WTC11 (cell line): ENCODE data around the gene GFRA1. TPM values are rescaled to one million over a fixed set of nuclear protein-coding genes. Genes with fewer than 3 reads are reported as not detected.

Experiments
- ATAC-seq: fragments of 200-7000 bp; cut with Tn5 transposase; 2 replicates; pipeline ENCODE4 v1.10.0; 2021; ENCODE audit warnings: mild to moderate bottlenecking, moderate library complexity
- CTCF ChIA-PET: fragments of 300-600 bp; sonication (Branson Sonifier 250); formaldehyde crosslinking; loops from one replicate; lab custom pipeline; 2021; ENCODE audit warnings: antibody characterized with exemption; lab: Charles Lee
- POLR2A ChIA-PET: fragments of 350-600 bp; sonication (Branson Sonifier 250); formaldehyde crosslinking; loops from one replicate; lab custom pipeline; 2021; ENCODE audit warnings: antibody characterized with exemption; lab: Charles Lee
- DNase-seq: peaks from one replicate; pipeline ENCODE4 v3.0.0; 2021; ENCODE audit warnings: low spot score
- H3K27ac Mint-ChIP-seq: 2 replicates; pipeline ENCODE4 v1.8.0; 2021; ENCODE audit warnings: mixed read lengths
- H3K27me3 Mint-ChIP-seq: 2 replicates; pipeline ENCODE4 v1.8.0; 2021; ENCODE audit warnings: low read depth, mild to moderate bottlenecking, moderate library complexity, mixed read lengths
- H3K36me3 Mint-ChIP-seq: 2 replicates; pipeline ENCODE4 v1.8.0; 2021; ENCODE audit warnings: mixed read lengths
- H3K4me1 Mint-ChIP-seq: 2 replicates; pipeline ENCODE4 v1.8.0; 2022; ENCODE audit warnings: mixed read lengths
- H3K4me3 Mint-ChIP-seq: 2 replicates; pipeline ENCODE4 v1.8.0; 2021; ENCODE audit warnings: mild to moderate bottlenecking, moderate library complexity, mixed read lengths
- H3K9me3 Mint-ChIP-seq: 2 replicates; pipeline ENCODE4 v1.8.0; 2021; ENCODE audit warnings: mixed read lengths
- CREM ChIP-seq: sonication (generic); formaldehyde crosslinking; IDR thresholded peaks from 2 replicates; pipeline ENCODE4 v1.8.1; 2022; ENCODE audit warnings: mild to moderate bottlenecking, missing genetic modification reagents, moderate library complexity
- E2F4 ChIP-seq: sonication (generic); formaldehyde crosslinking; IDR thresholded peaks from 2 replicates; pipeline ENCODE4 v1.8.1; 2022; ENCODE audit warnings: low read depth, mild to moderate bottlenecking, moderate library complexity, missing genetic modification reagents, borderline replicate concordance
- ESRRA ChIP-seq: sonication (generic); formaldehyde crosslinking; IDR thresholded peaks from 2 replicates; pipeline ENCODE4 v1.8.1; 2022; ENCODE audit warnings: mild to moderate bottlenecking, missing genetic modification reagents, borderline replicate concordance
- FOXK1 ChIP-seq: sonication (generic); formaldehyde crosslinking; IDR thresholded peaks from 2 replicates; pipeline ENCODE4 v1.8.0; 2022; ENCODE audit warnings: mild to moderate bottlenecking, moderate library complexity, missing genetic modification reagents
- FOXP4 ChIP-seq: sonication (generic); formaldehyde crosslinking; IDR thresholded peaks from 2 replicates; pipeline ENCODE4 v1.8.0; 2022; ENCODE audit warnings: mild to moderate bottlenecking, missing genetic modification reagents
- GRHL2 ChIP-seq: fragments of 250-450 bp; sonication (Bioruptor Pico); IDR thresholded peaks from 2 replicates; pipeline ENCODE4 v1.8.0; 2022; ENCODE audit warnings: mild to moderate bottlenecking, moderate library complexity; ENCODE audit not compliant: insufficient replicate concordance, severe bottlenecking
- GTF2I ChIP-seq: fragments of 250-450 bp; sonication (Bioruptor Pico); conservative IDR thresholded peaks from 2 replicates; pipeline ENCODE4 v1.4.0; 2021; ENCODE audit warnings: mild to moderate bottlenecking
- KAT7 ChIP-seq: sonication (generic); formaldehyde crosslinking; IDR thresholded peaks from 2 replicates; pipeline ENCODE4 v1.8.1; 2023; ENCODE audit warnings: missing genetic modification reagents, mild to moderate bottlenecking, borderline replicate concordance
- MYBL2 ChIP-seq: sonication (generic); formaldehyde crosslinking; IDR thresholded peaks from 2 replicates; pipeline ENCODE4 v1.8.1; 2023; ENCODE audit warnings: mild to moderate bottlenecking, moderate library complexity, missing genetic modification reagents
- NFYB ChIP-seq: sonication (generic); formaldehyde crosslinking; conservative IDR thresholded peaks from 2 replicates; pipeline ENCODE4 v1.8.0; 2022; ENCODE audit warnings: low read depth, missing genetic modification reagents
- STAT6 ChIP-seq: sonication (generic); formaldehyde crosslinking; conservative IDR thresholded peaks from 2 replicates; pipeline ENCODE4 v1.8.1; 2023; ENCODE audit warnings: mild to moderate bottlenecking, low read depth, missing genetic modification reagents, moderate library complexity
- TEAD1 ChIP-seq: sonication (generic); formaldehyde crosslinking; IDR thresholded peaks from 2 replicates; pipeline ENCODE4 v1.8.0; 2022; ENCODE audit warnings: mild to moderate bottlenecking, missing genetic modification reagents
- USF1 ChIP-seq: sonication (generic); formaldehyde crosslinking; IDR thresholded peaks from 2 replicates; pipeline ENCODE4 v1.8.0; 2022; ENCODE audit warnings: mild to moderate bottlenecking, missing genetic modification reagents
- USF2 ChIP-seq: sonication (generic); formaldehyde crosslinking; IDR thresholded peaks from 2 replicates; pipeline ENCODE4 v1.8.1; 2023; ENCODE audit warnings: mild to moderate bottlenecking, missing genetic modification reagents, moderate library complexity
- ZBTB21 ChIP-seq: sonication (generic); formaldehyde crosslinking; IDR thresholded peaks from 2 replicates; pipeline ENCODE4 v1.8.1; 2023; ENCODE audit warnings: mild to moderate bottlenecking, missing genetic modification reagents, borderline replicate concordance
- ZBTB43 ChIP-seq: sonication (generic); formaldehyde crosslinking; IDR thresholded peaks from 2 replicates; pipeline ENCODE4 v1.8.1; 2023; ENCODE audit warnings: mild to moderate bottlenecking, missing genetic modification reagents
- ZNF281 ChIP-seq: sonication (generic); formaldehyde crosslinking; IDR thresholded peaks from 2 replicates; pipeline ENCODE4 v1.8.0; 2023; ENCODE audit warnings: mild to moderate bottlenecking, missing genetic modification reagents
- ZNF396 ChIP-seq: fragments of 250-450 bp; sonication (Bioruptor Pico); IDR thresholded peaks from 2 replicates; pipeline ENCODE4 v1.8.0; 2021; ENCODE audit warnings: mild to moderate bottlenecking, moderate library complexity, borderline replicate concordance
- ZNF416 ChIP-seq: fragments of 250-450 bp; sonication (Bioruptor Pico); IDR thresholded peaks from 2 replicates; pipeline ENCODE4 v1.9.0; 2021; ENCODE audit warnings: mild to moderate bottlenecking, inconsistent platforms
- total RNA-seq: library from RNA; stranded (reverse); gene quantifications from 3 replicates; pipeline ENCODE4 v1.2.3, GENCODE V29; 2021

Gene GFRA1
- total RNA-seq, 1 experiment from 2014 or later: 4.4 TPM

- Mint-ChIP-seq H3K4me1 (peaks cover 4% of the 10 kb centered on the region), H3K36me3 (no peaks in the 10 kb centered on the region), H3K27ac (no peak overlapping the region), H3K9me3 (peaks cover 3% of the 10 kb centered on the region; the same call in 1 of the 2 replicates), H3K4me3 (no peak overlapping the region), H3K27me3 (no peaks in the 10 kb centered on the region)
- no peak for TF ChIP-seq ZNF396
- no peak for TF ChIP-seq TEAD1 (CRISPR knock-in tag)
- TF ChIP-seq USF1 (CRISPR knock-in tag): no peak
- TF ChIP-seq GRHL2 (CRISPR knock-in tag): no peak
- no peak for TF ChIP-seq STAT6 (CRISPR knock-in tag)
- TF ChIP-seq GTF2I (CRISPR knock-in tag): no peak
- TF ChIP-seq ZBTB43 (CRISPR knock-in tag): no peak
- TF ChIP-seq NFYB (CRISPR knock-in tag): no peak
- no peak for TF ChIP-seq MYBL2 (CRISPR knock-in tag)
- no peak for TF ChIP-seq USF2 (CRISPR knock-in tag)
- no peak for TF ChIP-seq ZBTB21
- TF ChIP-seq CREM: no peak
- TF ChIP-seq E2F4 (CRISPR knock-in tag): no peak
- no peak for TF ChIP-seq FOXK1 (CRISPR knock-in tag)
- TF ChIP-seq ESRRA (CRISPR knock-in tag): no peak
- TF ChIP-seq ZNF281 (CRISPR knock-in tag): no peak
- no peak for TF ChIP-seq FOXP4 (CRISPR knock-in tag)
- no peak for TF ChIP-seq KAT7
- no peak for TF ChIP-seq ZNF416
- DNase-seq (no peak), ATAC-seq (no peak)
- POLR2A ChIA-PET: no interaction called here
- CTCF ChIA-PET: no interaction called here
Observed at GRCh38 chr10:116311016-116311415, 38.0 kb upstream of the GFRA1 start.
